KG1 (cell line): Measurements from ENCODE around the gene CCDC68.

ENCODE experiments used
- DNase-seq: peaks from one replicate; lab custom pipeline; 2025; lab: John Stamatoyannopoulos, UW

The CCDC68 gene

GRCh38 chr18:54918060-54918459, 41.2 kb downstream of the CCDC68 start:
- DNase-seq: no peak

- no peak for DNase-seq
Measured at GRCh38 chr18:54916507-54916906, 42.8 kb downstream of the CCDC68 start.

GRCh38 chr18:54914816-54915215, 44.4 kb downstream of the CCDC68 start:
- DNase-seq: no peak

GRCh38 chr18:54911551-54911950, 47.7 kb downstream of the CCDC68 start:
- no peak for DNase-seq

- no peak for DNase-seq
Measured at GRCh38 chr18:54910161-54910919, 48.9 kb downstream of the CCDC68 start.

GRCh38 chr18:54909538-54909937, 49.7 kb downstream of the CCDC68 start:
- no peak for DNase-seq

GRCh38 chr18:54906331-54907185, 52.7 kb downstream of the CCDC68 start:
- DNase-seq: no peak

- no peak for DNase-seq
Measured at GRCh38 chr18:54905629-54906028, 53.6 kb downstream of the CCDC68 start.

- DNase-seq: no peak
Measured at GRCh38 chr18:54904581-54904980, 54.7 kb downstream of the CCDC68 start.

GRCh38 chr18:54900290-54900689, 59.0 kb downstream of the CCDC68 start:
- no peak for DNase-seq

- DNase-seq: no peak
Measured at GRCh38 chr18:54899500-54899899, 59.8 kb downstream of the CCDC68 start.

- no peak for DNase-seq
Measured at GRCh38 chr18:54888933-54889332, 70.3 kb downstream of the CCDC68 start.

GRCh38 chr18:54888378-54888777, 70.9 kb downstream of the CCDC68 start:
- DNase-seq: no peak

- DNase-seq: no peak
Measured at GRCh38 chr18:54883816-54884604, 75.3 kb downstream of the CCDC68 start.

- DNase-seq: no peak
Measured at GRCh38 chr18:54882318-54882717, 76.9 kb downstream of the CCDC68 start.

GRCh38 chr18:54881229-54881768, 78.0 kb downstream of the CCDC68 start:
- DNase-seq: no peak

GRCh38 chr18:54880395-54881105, 78.7 kb downstream of the CCDC68 start:
- no peak for DNase-seq

GRCh38 chr18:54879691-54880090, 79.6 kb downstream of the CCDC68 start:
- DNase-seq: no peak

GRCh38 chr18:54878659-54879358, 80.5 kb downstream of the CCDC68 start:
- DNase-seq: no peak

- no peak for DNase-seq
Measured at GRCh38 chr18:54878159-54878622, 81.1 kb downstream of the CCDC68 start.

GRCh38 chr18:54877076-54877475, 82.2 kb downstream of the CCDC68 start:
- DNase-seq: no peak
